GM18951 (cell line): Measurements from ENCODE around the gene EIF4E1B.

Source experiments
- POLR2A ChIP-seq: IDR thresholded peaks from 4 replicates; pipeline ENCODE4 v1.6.1; 2011; ENCODE audit warnings: mild to moderate bottlenecking; ENCODE audit not compliant: insufficient read length, insufficient read depth; ENCODE audit errors: extremely low read depth
- in situ Hi-C: fragments of 300-500 bp; cut with MboI; formaldehyde crosslinking; loops from one replicate; pipeline ENCODE4 v1.12.0; 2022; ENCODE audit warnings: low sequenced_read_pairs, mixed read lengths, inconsistent platforms; ENCODE audit not compliant: unreplicated experiment

Gene EIF4E1B

GRCh38 chr5:176611435-176611834, 19.0 kb upstream of the EIF4E1B start:
- no peak for TF ChIP-seq POLR2A
- in situ Hi-C loops, result no loop called here

DNA sequence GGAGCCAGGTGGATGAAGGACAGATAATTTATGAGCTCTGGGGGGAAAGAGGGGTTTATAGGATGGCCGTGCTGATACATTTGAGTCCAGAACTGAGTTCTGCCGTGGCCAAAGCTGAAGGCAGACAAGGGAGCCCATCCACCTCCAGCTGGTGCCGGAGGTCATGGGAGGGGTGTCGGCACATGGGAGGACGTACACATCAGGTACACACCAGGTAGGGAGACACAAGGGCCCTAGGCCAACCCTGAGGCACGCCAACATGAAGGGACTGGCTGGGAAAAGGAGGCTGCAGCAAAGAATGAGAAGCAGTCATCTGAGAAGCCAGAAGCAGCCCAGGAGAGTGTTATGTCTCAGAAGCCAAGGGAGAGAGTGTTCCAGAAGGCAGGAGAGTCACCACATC, 18.5 kb upstream of the EIF4E1B start:
- in situ Hi-C loops, result no loop called here
- TF ChIP-seq POLR2A, result no peak

DNA sequence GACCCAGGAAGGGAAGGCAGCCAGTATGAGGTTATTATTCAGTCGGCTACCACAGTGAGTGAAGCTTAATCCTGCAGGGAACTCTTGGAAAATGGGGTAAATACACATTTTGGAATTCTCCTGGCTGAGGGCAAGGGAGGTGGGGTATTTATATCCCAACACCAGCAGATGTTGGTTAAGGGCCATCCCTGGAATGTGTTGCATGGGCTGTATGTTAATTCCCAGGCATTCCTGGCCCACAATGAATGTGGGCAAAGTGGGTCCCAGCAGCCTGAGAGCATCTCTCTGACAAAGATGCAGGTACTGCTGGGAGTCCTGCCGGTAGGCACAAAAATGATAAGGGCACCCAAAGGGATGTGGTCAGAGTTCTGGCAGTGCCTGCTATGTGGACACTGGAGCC, 17.6 kb upstream of the EIF4E1B start:
- in situ Hi-C loops, result no loop called here
- TF ChIP-seq POLR2A, result no peak

GRCh38 chr5:176614805-176615478, 15.5 kb upstream of the EIF4E1B start:
- in situ Hi-C loops, result no loop called here
- no peak for TF ChIP-seq POLR2A

- TF ChIP-seq POLR2A, result no peak
- in situ Hi-C loops, result no loop called here
These were observed 14.0 kb upstream of the EIF4E1B start for GRCh38 chr5:176616511-176616910.

DNA sequence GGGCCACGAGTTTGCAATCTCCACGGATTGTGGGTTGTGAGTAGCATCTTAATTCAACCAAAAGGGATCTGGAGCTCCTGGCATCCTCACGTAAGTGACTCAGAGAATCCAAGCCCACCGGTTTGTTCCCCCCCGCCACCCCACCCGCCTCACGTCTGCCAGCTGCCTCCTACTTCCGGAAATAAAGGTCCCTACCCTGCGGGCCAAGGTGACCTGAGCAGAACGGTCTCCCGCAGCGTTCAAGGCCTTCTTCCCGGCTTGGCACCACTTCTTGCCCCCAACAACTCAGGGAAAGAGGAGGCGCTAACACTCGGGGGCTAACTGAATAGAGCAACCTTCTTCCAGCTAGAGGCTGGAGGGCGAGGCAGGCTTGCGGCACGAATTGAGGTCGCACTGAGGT, 11.7 kb upstream of the EIF4E1B start:
- in situ Hi-C loops, result no loop called here
- no peak for TF ChIP-seq POLR2A

- no peak for TF ChIP-seq POLR2A
- in situ Hi-C loops, result no loop called here
These were observed 11.3 kb upstream of the EIF4E1B start for GRCh38 chr5:176619203-176619568.

DNA sequence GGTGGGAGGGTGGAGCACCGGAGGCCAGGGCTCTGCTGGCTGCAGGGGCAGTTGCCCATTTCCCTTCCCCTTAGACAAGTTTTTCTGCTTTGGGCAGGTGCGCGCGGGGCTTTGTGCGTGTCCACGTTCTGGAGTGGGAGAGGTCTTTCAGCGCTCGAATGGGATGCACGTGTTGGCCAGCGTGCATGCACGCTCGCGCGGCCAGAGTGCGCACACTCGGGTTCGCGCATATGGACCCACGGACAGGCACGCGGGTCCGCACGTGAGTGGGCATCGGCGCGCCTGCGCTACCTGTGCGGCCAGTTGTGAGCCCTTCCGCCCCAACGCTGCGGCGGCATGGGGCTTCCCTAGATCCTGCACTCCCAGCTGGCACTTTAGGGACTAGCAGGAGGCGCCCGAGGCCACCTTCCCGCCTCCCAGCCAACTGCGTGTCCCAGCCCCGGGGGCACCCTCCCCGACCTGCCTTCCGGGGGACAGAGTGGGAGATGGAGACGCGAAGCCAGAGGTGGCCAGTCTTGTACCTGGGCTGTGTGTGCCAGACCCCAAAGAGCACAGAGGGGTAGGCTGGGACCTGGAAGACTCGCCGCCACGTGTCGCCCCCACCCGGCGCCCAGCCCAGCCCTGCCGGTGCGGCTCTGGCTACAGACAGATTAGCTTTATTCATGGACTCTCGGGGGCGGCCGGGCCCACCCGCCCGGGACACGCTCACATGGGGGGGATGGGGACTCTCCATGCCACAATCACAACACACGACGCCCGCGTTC, 10.7 kb upstream of the EIF4E1B start:
- in situ Hi-C loops, result no loop called here
- no peak for TF ChIP-seq POLR2A

DNA sequence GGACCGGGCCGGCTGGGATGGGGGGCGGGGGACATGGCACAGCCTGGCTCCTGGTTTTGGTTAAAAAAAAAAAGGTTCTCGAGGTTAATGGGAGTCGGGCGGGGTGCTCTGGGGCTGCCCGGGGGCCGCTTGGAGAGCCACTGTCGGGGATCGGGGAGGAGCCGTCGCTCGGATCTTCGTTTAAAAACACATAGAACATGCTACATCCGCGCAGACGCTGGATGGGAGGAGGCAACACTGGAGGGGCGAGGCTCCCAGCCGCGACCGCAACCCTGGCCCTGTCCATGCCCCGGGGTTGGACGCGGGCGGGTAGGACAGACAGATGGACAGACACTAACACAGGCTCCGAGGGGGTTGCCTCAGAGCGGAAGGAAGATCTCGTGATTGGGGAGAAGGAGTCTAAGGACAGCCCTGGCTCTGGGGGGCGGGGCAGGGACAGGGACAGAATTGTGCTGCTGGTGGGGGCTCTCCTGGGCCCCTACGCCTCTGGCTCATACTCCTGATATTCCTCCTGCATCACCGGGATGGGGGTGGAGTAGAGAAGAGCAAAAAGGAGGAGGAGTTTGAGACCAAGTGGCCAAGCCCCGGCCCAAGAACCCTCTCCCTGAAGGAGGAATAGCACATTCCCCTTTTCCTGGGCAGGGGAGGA, 10.0 kb upstream of the EIF4E1B start:
- in situ Hi-C loops, result no loop called here
- no peak for TF ChIP-seq POLR2A

DNA sequence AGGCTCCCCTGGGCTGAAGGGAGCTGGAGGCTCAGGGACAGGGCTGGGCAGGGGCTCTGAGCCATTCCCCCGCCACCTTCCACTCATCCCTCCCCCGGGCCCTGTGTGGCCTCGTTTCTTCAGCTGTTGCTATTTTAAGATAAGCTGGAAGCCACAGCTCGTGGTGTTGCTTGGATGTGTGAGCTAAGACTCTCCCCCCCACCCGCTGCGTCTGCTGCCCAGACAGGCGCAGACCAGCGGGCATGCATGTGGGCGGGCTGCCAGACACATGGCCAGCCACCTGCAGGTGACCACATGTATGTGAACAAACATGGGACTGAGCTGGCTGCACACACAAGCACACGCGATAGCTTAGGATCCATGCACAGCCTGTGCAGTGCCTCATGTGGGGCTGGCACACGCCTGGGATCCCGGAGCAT, 8.8 kb upstream of the EIF4E1B start:
- in situ Hi-C loops, result no loop called here
- no peak for TF ChIP-seq POLR2A

DNA sequence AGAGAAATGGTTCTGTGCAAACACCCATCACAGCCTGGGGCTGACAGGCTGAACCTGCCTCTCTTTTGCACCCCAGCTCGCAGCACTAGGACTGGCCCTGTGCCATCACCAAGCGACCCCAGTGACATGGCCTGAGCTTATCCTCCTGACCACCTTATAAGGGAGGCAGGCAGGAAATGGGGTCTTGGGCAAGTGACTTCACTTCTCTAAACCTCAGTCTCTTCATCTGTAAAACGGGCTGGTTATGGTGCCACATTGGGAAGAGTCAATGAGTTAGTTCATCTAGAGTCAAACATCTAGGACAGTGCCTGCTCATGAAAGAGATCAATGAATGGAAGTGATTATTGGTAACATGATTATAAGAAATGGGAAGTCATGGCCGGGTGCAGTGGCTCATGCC, 6.3 kb upstream of the EIF4E1B start:
- no peak for TF ChIP-seq POLR2A
- in situ Hi-C loops, result no loop called here

DNA sequence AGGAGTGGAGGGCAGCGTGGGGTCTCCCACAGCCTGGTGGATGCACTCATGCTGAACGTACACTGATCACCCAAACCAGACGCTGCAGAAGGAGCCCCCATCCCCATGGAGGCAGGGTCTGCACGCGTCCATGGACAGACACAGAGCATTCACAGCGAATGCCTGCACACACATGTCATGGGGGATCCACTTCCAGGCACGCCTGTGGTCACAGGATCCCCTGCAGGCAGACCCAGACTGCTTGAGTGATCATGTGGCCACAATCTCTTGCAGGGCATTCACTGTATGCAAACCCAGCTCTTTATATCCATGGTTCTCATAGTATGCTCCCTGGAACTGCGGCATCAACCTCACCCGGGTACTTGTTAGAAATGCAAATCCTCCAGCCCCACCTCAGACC, 5.5 kb upstream of the EIF4E1B start:
- no peak for TF ChIP-seq POLR2A
- in situ Hi-C loops, result no loop called here

DNA sequence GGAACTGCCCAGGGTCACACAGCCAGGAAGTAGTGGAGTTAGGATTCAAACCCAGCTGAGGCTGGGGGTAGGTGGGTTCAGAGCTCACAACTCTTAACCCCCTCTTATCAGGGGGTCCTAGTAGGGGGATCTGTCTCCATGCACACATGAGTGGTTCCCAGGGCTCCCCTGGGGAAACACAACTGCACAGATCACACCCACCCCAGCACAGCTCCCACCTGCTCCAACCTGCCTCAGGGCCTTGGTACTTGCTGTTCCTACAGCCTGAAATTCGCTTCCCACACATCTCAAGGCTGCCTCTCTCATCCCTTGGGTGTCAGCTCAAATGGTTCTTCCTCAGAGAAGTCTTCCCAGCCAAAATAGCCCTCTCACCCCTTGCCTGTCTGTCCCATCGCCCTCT, 5.0 kb upstream of the EIF4E1B start:
- in situ Hi-C loops, result no loop called here
- no peak for TF ChIP-seq POLR2A
